Type B pancreatic cell (in vitro differentiated cells): ENCODE measurements around the gene HDAC8. TPM values are rescaled to one million over a fixed set of nuclear protein-coding genes. Genes with fewer than 3 reads are reported as not detected.
A peak's percentile ranks its signal among the peaks of the same experiment; 100 is the strongest.

Source experiments
- DNase-seq: peaks from one replicate; pipeline ENCODE4 v3.0.0; 2021; ENCODE audit warnings: mixed read lengths; ENCODE audit not compliant: unreplicated experiment; ENCODE audit errors: extremely low spot score
- H3K27ac Mint-ChIP-seq: 2 replicates; pipeline ENCODE4 v1.8.0; 2021; ENCODE audit warnings: mild to moderate bottlenecking, mixed read lengths
- H3K27me3 Mint-ChIP-seq: 2 replicates; pipeline ENCODE4 v1.8.0; 2021; ENCODE audit warnings: mixed read lengths
- H3K36me3 Mint-ChIP-seq: 2 replicates; pipeline ENCODE4 v1.8.0; 2021; ENCODE audit warnings: mixed read lengths
- H3K4me1 Mint-ChIP-seq: one replicate; pipeline ENCODE4 v1.8.0; 2021; ENCODE audit warnings: mixed read lengths; ENCODE audit not compliant: unreplicated experiment
- H3K4me3 Mint-ChIP-seq: 2 replicates; pipeline ENCODE4 v1.8.0; 2021; ENCODE audit warnings: mild to moderate bottlenecking, mixed read lengths
- H3K9me3 Mint-ChIP-seq: 2 replicates; pipeline ENCODE4 v1.8.0; 2021; ENCODE audit warnings: mixed read lengths
- total RNA-seq: library from RNA; stranded (reverse); gene quantifications from 2 replicates; pipeline ENCODE4 v1.2.1, GENCODE V29; 2021; ENCODE audit warnings: low replicate concordance
- TF ChIP-seq, protein P1 (sequence below): fragments of 200-600 bp; sonication (generic); conservative IDR thresholded peaks from 2 replicates; pipeline ENCODE4 v1.5.0; 2021; ENCODE audit warnings: antibody characterized with exemption, mild to moderate bottlenecking

The HDAC8 gene
- total RNA-seq, 1 donor from 2014 or later: 32.4 TPM

DNA sequence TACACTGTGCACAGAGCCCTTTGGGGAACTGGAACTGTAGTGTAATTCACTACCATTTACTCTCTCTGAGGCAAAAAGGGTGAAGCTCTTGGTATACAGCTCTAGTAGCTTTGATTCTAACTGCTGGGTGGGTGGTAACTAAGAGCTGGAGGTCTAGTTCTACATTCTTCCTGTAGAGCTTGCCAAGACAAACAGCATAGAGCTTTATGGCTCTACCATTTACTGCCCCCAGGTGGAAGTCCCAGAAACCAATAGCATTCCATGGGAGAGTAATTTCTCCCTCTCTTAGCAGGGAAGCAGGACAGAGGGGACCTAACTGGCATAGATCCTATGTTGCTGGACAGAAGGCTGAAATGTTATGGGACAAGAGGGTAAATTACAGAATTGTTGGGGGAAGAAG lies 26.7 kb downstream of the HDAC8 start:
- Mint-ChIP-seq H3K9me3 (no peaks in the 10 kb centered on the region), H3K36me3 (peaks cover 5% of the 10 kb centered on the region), H3K27me3 (no peaks in the 10 kb centered on the region), H3K4me1 (no peaks in the 10 kb centered on the region), H3K27ac (no peak overlapping the region), H3K4me3 (no peak overlapping the region)
- DNase-seq: no peak
- TF ChIP-seq, protein P1, sequence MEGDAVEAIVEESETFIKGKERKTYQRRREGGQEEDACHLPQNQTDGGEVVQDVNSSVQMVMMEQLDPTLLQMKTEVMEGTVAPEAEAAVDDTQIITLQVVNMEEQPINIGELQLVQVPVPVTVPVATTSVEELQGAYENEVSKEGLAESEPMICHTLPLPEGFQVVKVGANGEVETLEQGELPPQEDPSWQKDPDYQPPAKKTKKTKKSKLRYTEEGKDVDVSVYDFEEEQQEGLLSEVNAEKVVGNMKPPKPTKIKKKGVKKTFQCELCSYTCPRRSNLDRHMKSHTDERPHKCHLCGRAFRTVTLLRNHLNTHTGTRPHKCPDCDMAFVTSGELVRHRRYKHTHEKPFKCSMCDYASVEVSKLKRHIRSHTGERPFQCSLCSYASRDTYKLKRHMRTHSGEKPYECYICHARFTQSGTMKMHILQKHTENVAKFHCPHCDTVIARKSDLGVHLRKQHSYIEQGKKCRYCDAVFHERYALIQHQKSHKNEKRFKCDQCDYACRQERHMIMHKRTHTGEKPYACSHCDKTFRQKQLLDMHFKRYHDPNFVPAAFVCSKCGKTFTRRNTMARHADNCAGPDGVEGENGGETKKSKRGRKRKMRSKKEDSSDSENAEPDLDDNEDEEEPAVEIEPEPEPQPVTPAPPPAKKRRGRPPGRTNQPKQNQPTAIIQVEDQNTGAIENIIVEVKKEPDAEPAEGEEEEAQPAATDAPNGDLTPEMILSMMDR: no peak

DNA sequence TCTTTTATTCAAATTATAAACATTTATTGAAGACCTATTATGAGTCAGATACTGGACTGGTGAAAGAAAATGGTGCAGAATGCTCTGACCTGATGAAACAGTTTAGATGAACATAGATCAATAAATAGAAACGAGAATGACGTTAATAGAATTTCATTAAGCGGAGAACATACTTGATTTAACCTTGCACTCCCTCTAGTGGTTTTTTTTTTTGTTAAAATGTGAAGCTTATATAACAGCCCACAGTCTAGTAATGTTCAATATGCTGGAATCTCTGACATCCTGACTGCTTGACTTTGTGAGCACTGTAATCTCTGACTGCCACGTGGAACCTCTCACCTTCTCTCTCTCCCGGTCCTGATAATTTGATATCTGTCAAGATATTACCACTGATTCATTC lies 32.3 kb downstream of the HDAC8 start:
- peaks cover 5% of the 10 kb centered on the region for H3K36me3 Mint-ChIP-seq
- no peaks in the 10 kb centered on the region for H3K9me3 Mint-ChIP-seq
- no peak overlapping the region for H3K4me3 Mint-ChIP-seq
- no peak overlapping the region for H3K27ac Mint-ChIP-seq
- TF ChIP-seq, protein P1: peak; percentile 63
- H3K27me3 Mint-ChIP-seq: no peaks in the 10 kb centered on the region
- H3K4me1 Mint-ChIP-seq: peaks cover 4% of the 10 kb centered on the region
- DNase-seq: no peak

DNA sequence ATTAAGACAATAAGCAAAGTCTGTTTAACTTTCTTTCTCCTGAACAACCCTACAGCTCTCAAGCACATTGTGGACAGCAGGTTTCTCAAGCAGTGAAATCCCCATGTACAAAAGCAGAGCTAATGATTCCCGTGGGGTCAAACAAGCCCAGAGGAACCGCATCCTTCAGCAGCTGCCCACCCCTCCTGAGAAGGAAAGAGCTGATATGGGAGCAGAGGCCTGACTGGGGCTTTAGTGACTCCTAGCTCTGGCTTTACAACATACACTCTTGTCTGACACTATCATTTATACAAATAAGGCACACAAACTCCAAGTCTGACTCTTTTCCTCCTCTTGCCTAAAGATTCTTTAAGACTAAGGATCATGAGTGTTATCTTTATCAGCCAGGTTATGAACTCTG lies 32.8 kb downstream of the HDAC8 start:
- no peak for DNase-seq
- Mint-ChIP-seq H3K36me3 (peaks cover 5% of the 10 kb centered on the region), H3K4me1 (peaks cover 4% of the 10 kb centered on the region), H3K9me3 (no peaks in the 10 kb centered on the region), H3K4me3 (no peak overlapping the region), H3K27me3 (no peaks in the 10 kb centered on the region), H3K27ac (no peak overlapping the region)
- TF ChIP-seq, protein P1: no peak

DNA sequence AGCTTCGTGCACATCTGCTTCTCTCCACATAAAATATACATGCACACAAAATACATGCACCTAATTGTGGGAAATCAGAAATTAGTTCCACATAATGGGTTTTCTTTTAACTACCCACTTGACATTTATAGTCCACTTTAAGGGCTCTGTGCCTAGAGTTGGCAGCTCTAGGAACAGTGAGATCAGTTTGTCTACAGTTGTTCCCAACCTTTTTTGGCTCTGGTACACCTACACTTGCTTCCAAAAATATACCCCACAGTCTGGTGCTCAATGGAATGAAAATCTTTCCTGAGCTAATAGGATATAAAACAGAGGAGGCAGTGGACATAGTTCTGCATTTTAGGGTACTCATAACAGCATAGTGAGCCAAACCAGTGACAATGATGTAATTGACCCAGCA lies 36.1 kb downstream of the HDAC8 start:
- Mint-ChIP-seq H3K36me3 (no peaks in the 10 kb centered on the region), H3K9me3 (no peaks in the 10 kb centered on the region), H3K4me1 (peaks cover 4% of the 10 kb centered on the region), H3K4me3 (no peak overlapping the region), H3K27ac (no peak overlapping the region), H3K27me3 (no peaks in the 10 kb centered on the region)
- DNase-seq: no peak
- TF ChIP-seq, protein P1: no peak

DNA sequence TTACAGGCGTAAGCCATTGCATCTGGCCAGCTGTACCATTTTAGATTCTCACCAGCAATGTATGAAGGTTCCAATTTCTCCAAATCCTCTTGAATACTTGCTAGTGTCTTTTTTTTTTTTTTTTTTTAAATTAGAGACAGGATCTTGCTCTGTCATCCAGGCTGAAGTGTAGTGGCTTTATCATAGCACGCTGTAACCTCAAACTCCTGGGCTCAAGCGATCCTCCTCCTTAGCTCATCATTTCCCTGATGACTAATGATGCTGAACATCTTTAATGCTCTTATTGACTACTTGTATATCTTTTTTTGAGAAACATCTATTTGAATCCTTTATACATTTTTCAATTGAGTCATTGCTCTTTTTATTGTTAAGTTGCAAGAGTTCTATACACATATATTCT lies 40.3 kb downstream of the HDAC8 start:
- DNase-seq: no peak
- H3K9me3 Mint-ChIP-seq: no peaks in the 10 kb centered on the region

More for the DNA sequence above, 40.3 kb downstream of the HDAC8 start:
- TF ChIP-seq, protein P1: no peak
- Mint-ChIP-seq H3K4me3 (no peak overlapping the region), H3K27me3 (no peaks in the 10 kb centered on the region), H3K4me1 (no peaks in the 10 kb centered on the region), H3K36me3 (peaks cover 4% of the 10 kb centered on the region), H3K27ac (no peak overlapping the region)
